SKM-1 treated with dmso at 0.1 percent for 144 hours (cell line): ENCODE data around the gene COL5A3.

Source experiments
- DNase-seq: peaks from one replicate; lab custom pipeline; 2025; ENCODE audit not compliant: unreplicated experiment; lab: John Stamatoyannopoulos, UW

Gene COL5A3

DNA sequence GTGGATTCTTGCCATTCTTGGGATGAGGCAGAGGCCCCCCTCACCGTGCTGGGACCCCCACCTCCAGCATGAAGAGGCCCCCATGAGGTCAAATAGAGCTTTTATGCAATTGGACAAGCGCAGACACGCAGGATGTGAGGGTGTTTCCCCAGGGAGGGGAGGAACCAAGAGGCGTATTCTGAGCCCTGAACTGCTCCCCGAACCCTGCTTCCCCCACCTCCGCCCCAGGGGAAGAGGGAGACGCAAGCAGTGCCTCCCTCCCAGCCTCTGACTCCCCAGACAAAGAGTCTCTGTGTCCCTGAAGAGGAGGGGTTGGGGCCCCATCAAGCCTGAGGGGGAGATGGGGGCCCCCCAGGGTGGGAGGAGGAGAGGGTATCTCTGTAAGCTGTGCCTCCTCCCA, 1.7 kb upstream of the COL5A3 start:
- no peak for DNase-seq

DNA sequence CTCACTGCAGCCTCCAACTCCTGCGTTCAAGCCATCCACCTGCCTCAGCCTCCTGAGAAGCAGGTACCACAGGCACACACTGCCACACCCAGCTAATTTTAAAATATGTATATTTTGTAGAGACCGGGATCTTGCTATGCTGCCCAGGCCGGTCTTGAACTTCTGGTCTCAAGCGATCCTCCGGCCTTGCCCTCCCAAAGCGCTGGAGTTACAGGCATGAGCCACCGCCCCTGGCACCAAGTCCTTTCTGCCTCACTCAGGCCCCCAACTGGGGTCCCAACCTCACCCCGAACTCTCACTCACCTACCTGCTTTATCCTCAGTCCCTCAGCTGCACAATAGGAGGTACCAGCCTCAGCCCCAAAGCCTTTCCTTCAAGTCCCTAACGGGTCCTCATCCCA, 635 bp upstream of the COL5A3 start:
- no peak for DNase-seq

DNA sequence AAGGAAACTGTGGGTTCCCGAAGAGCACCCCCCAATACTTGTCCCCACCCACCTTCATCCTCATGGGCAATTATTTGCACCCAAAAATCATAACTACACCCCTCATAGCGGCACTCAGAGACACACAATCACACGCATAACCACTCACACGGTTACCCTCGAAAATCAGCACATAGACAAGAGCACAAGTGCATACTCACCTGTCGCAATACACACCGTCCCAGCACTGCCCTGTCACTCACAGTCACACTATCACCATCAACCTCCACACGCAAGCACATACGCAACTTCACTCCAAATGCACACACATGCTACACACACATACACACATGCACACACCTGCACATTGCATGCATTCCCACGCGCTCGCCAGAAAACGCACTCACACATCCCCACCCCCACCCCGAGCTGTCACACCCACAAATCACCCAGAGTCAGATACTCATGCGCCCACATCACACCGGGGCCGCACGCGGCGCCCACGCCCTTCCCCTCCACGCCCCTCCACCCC, 535 bp downstream of the COL5A3 start:
- DNase-seq, result no peak

DNA sequence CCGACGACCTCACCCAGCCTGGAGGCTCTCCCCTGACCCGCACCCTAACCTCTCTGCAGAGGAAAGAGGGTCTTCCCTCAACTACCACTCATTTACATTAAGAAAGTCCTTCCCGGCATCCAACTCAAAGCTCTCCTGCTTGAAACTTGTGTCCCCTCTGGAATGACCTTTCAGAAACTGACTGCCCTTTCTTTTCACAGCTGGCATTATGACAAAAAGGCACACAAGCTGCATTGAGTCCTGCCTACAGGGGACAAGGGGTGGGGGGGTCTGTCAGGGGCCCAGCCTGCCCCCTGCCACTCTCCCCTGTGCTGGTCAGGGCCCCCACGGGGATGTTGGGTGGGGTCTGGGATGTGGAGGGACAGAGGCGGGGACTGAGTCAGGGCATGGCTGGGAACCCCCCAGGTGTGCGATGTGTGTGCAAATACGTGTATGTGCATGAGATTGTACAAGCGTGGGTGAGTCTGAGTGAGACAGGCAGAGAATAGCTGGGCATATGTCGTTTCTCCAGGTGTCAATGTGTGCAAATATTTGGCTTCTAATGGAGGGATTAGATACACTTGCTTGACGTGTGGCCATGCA, 2.0 kb downstream of the COL5A3 start:
- no peak for DNase-seq

DNA sequence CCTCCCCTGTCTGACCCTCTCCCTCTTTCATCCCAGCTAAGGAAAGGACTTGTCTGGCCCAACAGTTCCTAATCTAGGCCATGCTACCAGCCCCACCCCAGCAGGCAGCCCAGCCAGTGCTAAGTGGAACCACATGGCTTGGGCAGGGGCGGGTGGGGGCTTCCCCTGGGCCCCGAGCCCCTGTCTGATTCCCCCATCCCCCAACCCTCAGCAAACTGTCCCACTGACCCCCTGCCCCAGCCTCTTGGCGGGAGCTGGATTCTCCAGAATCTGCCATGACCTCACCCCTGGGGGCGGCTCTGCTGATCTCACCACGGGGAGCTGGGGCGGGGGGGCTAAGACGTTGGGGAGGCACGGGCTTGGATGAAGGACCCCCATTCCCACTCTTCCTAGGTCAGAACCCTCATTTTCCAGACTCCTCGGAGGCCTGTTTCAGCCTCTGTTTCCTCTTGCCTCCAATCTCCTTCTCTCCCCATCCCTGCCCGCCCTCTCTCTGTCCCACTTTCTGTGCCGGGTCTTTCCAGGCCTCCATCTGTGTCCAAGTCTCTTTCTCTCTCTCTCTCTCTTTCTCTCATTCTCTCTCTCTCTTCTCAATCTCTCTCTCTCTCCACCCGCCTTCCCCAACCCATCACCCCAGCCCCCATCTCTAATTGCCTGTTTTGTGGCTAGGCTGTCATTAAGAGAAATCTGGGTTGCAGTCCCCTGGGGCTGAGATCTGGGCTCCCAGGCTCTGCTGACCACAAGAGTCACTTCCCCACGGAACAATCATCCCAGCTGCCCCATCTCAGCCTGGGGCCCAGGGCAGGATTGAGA, 2.7 kb downstream of the COL5A3 start:
- no peak for DNase-seq

DNA sequence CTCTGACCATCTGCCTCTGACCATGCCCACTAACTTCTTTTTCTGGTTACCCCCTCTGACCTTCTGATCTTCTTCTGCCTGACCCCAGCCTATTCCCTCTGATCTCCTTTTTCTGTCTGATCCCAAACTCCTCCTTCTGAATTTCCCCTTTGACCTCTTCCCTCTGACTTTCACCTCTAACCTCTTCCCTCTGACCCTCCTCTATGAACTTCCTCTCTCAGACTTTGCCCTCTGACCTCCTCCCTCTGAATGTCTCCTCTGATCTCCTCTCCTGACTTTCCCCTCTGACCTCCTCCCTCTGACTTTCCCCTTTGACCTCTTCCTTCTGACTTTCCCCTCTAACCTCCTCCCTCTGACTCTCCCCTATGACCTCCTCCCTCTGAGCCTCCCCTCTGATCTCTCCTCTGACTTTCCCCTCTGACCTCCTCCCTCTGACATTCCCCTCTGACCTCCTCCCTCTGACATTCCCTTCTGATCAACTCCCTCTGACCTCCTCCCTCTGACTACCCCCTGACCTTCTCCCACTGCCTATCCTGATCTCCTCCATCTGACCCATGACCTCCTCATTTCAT, 3.5 kb downstream of the COL5A3 start:
- DNase-seq, result no peak

DNA sequence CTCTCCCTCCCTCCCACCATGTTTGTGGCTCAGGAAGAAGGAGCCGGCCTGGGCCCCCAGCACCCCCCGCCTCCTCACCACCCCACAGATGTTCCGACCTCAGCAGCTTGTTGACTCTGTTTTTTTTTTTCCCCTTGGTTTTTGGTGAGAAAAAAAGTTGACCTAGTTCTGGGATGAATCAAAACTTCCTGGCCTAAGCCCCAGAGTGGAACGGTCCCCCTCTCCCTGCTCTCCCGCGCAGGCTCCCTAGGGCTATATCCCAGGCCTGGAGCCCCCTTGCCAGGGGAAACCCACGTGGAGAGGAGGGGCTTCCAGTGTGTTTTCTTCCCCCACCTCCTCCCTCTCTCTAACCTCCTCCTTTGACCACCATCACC, 4.0 kb downstream of the COL5A3 start:
- DNase-seq, result no peak

DNA sequence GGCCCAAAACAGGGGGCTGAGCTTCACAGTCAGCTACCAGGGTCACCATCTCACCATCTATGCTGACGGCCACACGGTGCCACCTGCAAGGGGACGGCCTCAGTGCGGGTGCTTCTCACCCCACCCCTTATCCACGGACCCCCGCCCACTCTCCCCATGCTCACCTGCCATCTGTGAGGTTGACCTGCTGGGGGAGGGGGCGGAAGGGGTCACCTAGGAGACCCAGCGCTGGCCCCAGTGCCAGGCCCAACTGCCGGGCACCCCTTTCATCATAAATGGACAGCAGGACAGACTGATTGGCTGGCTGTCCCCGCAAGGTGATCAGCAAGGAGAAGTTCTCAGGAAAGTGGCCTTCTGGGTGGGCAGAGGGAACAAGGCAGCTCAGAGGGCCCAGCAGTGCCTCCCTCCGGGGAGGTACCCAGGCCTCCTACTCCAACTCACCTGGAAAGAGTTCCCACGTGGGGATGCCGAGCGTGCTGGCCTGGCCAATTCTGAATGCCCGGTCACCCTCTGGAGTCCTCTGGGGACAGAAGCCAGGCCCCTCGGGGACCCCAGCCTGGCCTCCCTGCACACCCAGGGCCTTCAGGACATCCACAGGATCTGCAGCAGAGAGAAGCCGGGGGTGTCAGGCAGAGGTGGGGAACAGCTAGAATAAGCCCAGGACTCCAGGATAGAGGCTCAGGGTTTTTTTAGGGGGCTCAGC, 4.5 kb downstream of the COL5A3 start:
- no peak for DNase-seq

DNA sequence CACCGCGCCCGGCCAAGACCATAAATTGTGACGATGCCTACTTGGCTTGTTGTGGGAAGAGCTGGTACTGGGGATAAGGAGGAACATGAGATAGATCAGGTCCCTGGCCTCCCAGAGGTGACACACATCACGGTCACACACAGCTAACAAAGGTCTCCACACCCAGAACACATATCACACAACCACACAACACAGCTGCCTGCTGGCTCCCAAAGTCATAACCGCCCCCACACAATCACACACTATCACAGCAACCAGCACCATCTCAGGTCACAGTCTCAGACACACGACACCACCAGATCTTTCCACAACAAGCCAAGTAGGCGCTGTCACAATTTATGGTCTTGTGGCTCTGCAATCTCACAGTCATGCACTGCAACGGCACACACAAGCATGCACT, 5.7 kb downstream of the COL5A3 start:
- no peak for DNase-seq

DNA sequence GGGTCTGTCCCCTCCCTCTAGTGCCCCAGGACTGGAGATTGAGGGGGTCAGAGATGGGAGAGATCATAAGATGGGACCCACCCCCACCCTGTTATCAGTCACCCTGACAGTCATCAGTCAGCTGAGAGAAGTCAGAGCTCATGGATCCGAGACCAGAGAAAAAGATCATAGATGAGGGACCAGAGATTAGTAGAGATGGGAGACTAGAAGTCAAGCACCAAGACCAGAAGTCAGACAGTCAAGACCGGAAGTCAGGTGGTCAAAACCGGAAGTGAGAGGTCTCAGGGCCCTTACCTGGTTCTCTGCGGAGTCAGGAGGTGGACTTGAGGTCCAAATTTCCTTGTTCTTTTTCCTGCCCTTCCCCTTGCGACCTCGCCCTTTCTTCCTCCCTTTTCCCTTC, 7.0 kb downstream of the COL5A3 start:
- no peak for DNase-seq

DNA sequence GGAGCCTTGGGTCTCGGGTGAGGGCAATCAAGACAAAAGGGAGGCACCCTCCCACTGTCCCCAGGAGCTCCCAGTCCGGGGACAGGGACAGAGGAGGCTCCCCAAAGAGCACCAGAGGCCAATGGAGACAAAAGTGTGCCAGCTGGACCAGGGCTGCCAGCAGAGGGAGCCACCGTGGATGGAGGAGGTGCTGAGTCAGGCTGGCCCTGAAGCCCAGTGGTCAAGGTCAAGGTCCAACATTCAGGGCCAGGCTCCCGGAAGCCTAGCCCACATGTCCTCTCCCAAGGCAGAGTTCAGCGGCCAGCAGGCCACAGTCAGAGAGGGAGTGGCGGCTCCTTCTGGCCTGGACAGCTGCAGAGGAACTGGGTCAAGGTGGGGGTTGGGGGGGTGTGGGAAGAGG, 8.4 kb downstream of the COL5A3 start:
- no peak for DNase-seq

DNA sequence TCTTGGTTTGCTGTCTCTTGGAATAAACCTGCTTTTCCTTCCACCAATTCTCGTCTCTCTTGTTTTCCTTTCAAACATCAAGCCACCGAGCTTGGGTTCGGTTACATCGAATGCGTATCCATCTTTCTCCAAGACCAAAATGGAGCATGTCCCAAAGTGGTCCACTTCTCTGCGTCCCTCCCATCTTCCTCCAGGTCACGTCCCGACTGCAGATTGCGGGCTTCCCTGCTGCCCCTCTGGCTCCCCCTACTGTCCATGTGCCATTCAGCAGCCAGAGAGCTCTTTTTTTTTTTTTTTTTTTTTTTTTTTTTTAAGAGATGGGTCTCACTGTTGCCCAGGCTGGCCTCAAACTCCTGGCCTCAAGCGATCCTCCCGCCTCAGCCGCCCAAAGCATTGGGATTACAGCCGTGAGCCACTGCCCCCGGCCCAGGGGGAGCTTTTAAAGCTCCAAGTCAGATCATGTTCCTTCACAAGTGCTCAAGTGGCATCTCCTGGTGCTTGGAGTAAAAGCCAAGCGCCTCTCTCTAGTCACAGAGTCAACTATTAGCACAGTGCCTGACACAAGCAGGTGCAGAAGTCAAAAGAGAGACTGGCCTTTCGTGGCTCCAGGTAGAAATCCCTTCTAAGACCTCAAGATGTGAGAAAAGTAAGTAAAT, 10.0 kb downstream of the COL5A3 start:
- peak; percentile 17 for DNase-seq

DNA sequence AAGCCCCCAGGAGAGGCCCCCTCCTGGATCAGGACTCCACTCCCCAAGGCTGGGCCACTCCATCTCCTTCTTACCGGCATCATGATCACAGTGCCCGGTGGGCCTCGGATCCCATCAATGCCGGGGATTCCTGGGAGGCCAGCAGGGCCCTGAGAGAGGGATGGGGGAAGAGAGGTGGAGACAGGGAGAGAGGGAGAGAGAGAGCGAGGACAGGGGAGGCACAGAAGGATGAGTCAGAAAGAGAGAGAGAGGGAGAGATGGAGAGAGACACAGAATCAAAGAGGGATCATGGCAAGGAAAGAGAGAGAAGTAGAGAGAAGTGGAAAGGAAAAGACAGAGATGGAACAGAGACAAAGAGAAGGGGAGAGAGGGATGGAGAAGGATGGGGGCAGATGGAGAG, 13.8 kb downstream of the COL5A3 start:
- no peak for DNase-seq

DNA sequence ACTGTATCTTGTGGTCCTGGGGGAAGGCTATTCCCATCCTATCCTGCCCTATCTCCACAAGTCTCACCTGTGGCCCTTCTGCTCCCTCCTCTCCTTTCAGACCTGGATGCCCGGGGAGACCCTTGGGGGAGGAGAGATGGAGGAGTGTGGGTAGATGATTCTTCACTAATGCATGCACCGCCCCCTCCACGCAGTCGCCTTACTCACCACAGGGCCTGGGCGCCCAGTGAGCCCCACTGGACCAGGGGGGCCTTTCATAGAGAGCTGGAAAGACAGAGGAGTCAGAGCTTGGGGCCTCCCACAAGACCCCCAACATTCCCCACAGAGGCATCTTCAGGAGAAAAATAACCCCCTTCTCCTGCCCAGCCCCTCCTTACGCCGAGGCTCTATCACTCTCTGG, 14.3 kb downstream of the COL5A3 start:
- DNase-seq, result no peak

DNA sequence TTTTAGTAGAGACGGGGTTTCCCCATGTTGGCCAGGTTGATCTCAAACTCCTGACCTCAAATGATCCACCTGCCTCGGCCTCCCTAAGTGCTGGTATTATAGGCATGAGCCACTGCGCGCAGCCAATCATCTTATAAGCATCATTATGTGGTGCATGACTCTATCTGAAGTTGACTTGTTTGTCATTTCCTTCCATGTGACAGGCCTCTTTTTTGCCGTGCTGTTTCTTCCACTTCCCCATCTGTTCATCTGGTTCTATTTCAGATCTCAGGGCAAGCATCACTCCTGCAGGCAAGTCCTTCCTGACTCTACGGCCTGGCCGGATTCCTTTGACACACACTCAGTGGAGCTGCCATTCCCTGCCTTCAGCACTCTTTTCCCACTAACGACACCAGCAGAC, 15.2 kb downstream of the COL5A3 start:
- no peak for DNase-seq

DNA sequence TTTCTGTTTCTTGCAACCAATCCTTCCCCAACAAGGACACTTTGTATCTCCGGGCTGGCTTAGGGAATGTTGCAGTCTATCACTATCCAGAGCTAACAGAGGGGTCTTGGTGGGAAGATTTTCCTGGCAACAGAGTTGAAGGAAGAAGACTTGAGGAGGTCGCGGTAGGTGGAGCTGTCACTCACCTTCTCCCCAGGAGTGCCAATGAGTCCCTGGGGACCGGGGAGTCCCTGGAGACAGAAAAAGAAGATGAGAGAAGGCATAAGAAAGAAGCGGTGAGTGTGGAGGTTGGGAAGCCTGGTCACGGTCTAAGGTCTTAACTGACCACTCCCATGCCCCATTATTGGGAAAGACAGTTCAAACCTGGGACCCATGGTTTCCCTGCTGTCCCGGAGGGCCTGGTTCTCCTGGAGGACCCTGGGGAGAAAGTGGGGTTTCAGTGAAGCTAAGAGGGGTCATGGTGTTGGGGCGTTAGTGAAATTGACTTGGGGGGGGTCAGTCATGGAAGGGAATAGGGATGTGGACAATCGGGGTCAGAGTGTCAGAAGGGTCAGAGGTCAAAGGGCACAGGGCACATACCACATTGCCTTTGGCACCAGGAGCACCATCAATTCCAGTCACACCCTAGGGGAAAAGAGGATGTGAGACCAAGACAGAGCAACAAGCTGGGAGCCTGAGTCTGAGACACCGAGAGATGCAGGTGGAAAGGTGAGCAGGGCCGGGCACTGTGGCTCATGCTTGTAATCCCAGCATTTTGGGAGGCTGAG, 18.7 kb downstream of the COL5A3 start:
- DNase-seq, result no peak

DNA sequence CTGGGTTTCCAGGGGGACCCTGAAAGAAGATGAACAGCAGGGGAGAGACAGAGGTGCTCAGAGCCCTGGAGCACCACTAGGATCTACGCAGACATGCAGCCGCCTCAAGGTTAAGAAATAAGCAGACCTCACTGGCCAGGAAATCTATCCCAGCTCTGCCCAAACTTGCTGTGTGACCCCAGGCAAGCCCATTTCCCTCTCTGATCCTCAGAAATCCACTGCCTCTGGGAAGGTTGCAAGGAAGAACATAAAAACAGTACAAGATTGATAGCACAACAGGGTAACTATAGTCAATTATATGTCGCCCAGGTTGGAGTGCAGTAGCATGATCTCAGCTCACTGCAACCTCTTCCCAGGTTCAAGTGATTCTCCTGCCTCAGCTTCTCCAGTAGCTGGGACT, 20.8 kb downstream of the COL5A3 start:
- no peak for DNase-seq

DNA sequence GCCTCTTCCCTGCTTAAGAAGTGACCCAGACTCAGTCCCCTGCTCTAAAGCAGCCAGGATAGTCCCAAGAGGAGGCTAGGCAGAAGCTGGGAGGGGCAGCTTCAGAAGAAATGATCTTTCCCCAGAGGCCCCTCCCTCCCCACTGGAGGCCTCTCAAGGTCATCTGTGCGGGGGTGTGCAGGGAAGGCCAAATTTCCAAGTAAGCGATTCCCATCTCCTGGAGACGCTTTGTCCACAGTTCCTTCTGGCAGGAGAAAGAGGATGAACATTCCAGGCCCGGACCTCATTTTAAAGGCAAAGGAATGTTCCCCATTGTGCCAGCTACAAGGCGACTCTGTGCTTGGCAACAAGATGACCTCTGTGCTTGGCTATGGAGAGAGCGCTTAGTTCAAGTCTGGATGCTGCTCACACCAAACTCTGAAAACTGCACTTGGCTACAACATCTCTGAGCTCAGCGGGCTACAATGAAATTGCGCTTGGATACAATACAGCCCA, 23.5 kb downstream of the COL5A3 start:
- no peak for DNase-seq

DNA sequence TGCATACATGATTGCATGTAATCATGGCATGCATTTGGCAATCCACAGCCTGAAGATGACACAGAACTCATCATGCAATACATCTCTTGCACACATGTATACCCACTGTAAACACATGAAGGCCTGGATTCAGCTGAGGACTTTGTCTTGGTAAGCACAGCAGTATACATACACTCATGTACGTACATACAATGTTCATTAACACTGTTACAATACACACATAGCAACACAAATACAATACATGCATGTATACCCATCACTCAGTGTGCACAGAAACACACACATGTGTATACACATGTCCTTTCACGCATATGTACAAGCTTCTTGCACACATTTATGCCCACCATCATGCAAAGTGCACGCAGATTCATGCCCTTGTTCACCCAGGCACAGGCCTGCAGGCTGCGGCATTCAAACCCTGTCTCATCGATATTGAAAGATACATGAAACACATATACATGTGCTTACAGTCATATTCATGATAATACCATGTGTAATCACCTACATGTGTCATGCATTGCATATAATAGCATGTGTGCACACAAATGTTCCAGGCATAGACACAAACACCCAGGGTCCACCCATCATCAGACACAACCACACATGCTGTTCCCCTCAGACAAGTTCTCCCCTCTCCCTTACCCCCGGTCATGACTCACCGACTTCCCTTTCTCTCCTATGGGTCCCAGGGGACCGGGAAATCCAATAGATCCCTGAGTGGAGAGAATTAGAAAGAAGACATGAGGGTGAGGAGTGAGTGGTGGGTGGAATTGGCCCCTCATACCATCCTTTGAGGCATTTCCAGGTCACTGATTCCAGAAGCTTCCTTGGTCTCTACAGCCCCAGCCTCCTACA, 28.7 kb downstream of the COL5A3 start:
- DNase-seq, result no peak

DNA sequence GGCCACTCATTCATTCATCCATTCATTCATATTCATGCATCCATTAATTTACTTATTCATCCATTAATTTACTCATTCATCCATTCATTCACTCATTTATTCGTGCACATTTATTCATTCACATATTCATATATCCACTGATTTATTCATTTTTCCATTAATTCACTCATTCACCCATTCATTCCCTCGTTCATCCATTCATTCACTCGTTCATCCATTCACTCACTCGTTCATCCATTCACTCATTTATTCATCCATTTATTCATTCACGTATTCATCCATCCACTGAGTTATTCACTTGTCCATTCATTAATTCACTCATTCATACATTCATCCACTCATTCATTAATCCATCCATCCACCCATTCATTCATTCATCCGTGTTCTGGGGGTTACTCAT, 38.2 kb downstream of the COL5A3 start:
- no peak for DNase-seq
